Measurements from ENCODE around the gene PAPSS2. TPM values are rescaled to one million over a fixed set of nuclear protein-coding genes. Genes with fewer than 3 reads are reported as not detected.

The PAPSS2 gene
- total and polyA plus RNA-seq, 12 donors = 55.0 to 775 (median 243) TPM

GRCh38 chr10:87794285-87794684, 134.6 kb downstream of the PAPSS2 start:
- Histone ChIP-seq H3K27me3 (no peaks in the 10 kb centered on the region), H3K36me3 (replicated peaks in 1 of 2) (peaks cover 0 to 6% of the 10 kb centered on the region in 2 donors), H3K9me3 (replicated peaks in 1 of 3) (no peaks in the 10 kb centered on the region), H3K27ac (no peak overlapping the region), H3K4me1 (replicated peaks in 1 of 2) (peaks cover 6 to 15% of the 10 kb centered on the region in 2 donors), H3K4me3 (no peak overlapping the region)
- intact Hi-C loops (cut with DNase I) = no loop called here
- no peak for TF ChIP-seq POLR2A (IDR thresholded peaks at IDR 0.05)
- TF ChIP-seq CTCF (IDR thresholded peaks at IDR 0.05) = no peak
- no peak for DNase-seq
- 79 to 86% (median 82%) methylated on average over 3 of the region's 3 CpGs for WGBS, 4 donors

Other genes starting within 250 kb of the PAPSS2 start
- gene MINPP1, start 155.0 kb upstream of the PAPSS2 start, total RNA-seq = 10 to 100 TPM; 35.3 to 75.8 (median 54.8) TPM
- 10 to 100 TPM; 19.4 to 27.1 (median 22.3) TPM for gene MINPP1, start 155.0 kb upstream of the PAPSS2 start, polyA plus RNA-seq
- 100 to 1,000 TPM in 1 of 9 donors, 10 to 100 TPM in 8; 30.0 to 119 (median 50.6) TPM for gene ATAD1, start 158.3 kb downstream of the PAPSS2 start, total RNA-seq
- 10 to 100 TPM in 1 of 3 donors, 1 to 10 TPM in 2; 8.5 to 54.4 (median 9.0) TPM for gene ATAD1, start 158.3 kb downstream of the PAPSS2 start, polyA plus RNA-seq
- 1 to 10 TPM in 5 of 9 donors, under 1 TPM in 4; 0.39 to 1.5 (median 1.0) TPM for gene KLLN, start 203.7 kb downstream of the PAPSS2 start, total RNA-seq
- under 1 TPM; 0.24 to 0.84 (median 0.48) TPM for gene KLLN, start 203.7 kb downstream of the PAPSS2 start, polyA plus RNA-seq
- 100 to 1,000 TPM in 2 of 9 donors, 10 to 100 TPM in 7; 72.2 to 179 (median 92.8) TPM for gene PTEN, start 203.7 kb downstream of the PAPSS2 start, total RNA-seq
- gene PTEN, start 203.7 kb downstream of the PAPSS2 start, polyA plus RNA-seq = 10 to 100 TPM; 35.7 to 87.1 (median 37.9) TPM